CD4-positive, alpha-beta T cell treated with Interleukin-15 for 4 hours (primary cell): ENCODE results near the gene SMIM8.

ENCODE experiments used
- DNase-seq: peaks from one replicate; pipeline ENCODE4 v3.0.0-alpha.2; 2020; ENCODE audit warnings: low spot score

SMIM8 gene

DNA sequence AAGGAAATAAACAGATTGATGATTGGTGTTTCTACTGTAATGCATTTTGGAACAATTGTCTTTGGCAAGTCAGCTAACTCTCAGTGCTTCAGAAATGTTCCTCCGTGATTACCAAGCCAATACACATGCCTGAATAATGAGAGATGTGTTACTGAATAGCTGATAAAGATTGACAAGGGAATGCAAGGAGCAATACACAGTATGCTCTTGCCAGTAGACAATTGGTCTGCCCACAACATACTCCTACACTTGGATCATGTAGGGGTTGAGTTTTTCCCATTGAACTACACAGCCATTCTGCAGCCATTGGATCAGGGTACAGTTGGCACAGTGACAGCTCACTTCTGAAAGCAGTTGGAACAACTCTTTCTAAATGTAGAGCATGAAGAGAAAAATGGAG lies 12.3 kb downstream of the SMIM8 start:
- no peak for DNase-seq

DNA sequence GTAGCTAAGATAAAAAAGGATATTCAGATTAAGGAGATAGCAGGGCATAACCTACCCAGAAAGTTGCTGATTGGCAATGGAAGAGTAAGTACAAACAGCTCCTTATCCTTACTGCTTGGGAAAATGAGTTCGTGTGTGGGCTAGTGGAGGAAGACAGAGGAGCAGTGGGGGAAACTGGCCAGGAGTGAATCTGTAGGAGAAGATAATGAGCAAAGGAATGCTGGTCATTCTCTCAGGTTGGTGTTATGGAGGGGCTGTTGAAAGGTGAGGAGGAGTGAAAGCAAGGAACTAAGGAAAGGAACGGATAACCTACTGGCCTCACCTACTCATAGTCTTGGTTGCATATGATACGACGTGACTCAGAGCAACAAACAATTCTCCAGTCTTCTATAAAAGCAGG lies 14.0 kb downstream of the SMIM8 start:
- DNase-seq: no peak

DNA sequence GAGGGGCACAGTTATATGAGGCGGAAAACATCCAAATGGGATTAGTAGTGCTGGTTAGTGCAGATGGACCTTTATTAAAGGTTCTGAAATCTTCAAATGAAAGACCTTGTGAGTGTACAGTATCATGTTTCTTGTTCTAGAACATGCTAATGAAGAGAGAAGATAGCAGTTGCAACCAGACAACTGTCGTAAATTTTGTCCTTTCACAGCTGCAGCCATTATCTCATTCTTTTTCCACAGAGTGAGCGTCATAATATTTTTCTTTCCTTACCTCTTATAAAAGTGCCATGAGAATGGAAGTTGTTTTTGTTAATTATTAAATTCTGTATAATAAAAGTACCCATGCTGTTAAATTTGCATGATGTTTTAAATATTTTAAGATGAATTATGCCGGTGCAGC lies 17.8 kb downstream of the SMIM8 start:
- no peak for DNase-seq

GRCh38 chr6:87341158-87341557 lies 18.8 kb downstream of the SMIM8 start:
- no peak for DNase-seq

DNA sequence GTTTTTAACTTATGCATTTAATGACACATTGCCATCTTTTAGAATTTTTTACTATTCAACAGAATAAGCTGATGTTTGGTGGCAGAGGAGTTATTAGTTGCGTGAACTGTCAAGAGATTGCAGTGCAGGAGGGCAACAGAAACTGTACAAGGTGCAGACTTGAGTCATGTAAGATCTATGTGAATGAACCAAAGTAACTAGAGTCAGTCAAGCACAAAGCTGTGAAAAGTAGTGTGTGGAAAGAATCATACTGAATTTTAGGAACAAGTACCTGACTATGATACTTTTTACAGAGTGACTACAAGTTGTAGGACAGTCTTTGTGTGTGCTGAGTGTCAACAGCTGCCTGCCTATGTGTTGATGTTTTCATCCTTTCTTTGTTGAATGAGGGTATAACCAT lies 19.5 kb downstream of the SMIM8 start:
- no peak for DNase-seq

DNA sequence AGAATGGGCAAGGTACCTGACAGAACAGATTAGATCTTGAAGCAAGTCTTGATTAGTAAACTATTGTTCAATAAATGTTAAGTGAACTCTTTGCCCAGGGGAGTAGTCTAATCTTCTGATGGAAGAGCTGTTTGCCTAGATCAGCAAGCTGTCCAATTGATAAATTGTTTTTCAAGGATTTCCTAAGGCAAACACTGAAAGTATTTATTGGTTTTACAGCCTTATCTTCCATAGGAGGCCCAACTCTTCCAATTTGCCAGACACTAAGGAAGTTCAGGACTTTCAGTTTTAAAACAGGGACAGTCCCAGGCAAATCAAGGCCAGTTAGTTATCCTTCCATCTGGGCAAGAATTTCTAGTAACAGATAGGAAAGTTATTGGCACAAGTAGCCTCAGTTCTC lies 20.4 kb downstream of the SMIM8 start:
- DNase-seq: no peak

GRCh38 chr6:87344731-87345130 lies 22.3 kb downstream of the SMIM8 start, which contains the start of gene C6orf163:
C6orf163 (plus strand) TSS chr6:87344813; CDS start chr6:87345100, 287 bp downstream.
- DNase-seq: no peak

DNA sequence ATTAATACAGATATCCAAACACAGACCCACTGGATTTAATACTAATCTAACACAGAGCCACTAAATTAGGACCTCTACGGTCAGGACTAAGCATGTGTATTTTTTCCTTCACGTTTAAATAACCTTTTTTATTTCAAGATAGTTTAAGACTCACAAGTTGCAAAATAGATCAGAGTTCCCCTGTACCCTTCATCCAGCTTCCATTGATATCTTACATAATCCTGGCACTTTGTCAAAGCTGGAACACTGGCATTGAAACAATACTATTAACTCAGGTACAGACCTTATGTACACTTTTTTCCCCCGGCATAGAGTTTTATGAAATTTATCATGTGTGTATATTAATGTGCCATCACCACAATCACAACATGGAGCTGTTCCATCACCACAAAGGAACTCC lies 24.3 kb downstream of the SMIM8 start:
- DNase-seq: no peak

DNA sequence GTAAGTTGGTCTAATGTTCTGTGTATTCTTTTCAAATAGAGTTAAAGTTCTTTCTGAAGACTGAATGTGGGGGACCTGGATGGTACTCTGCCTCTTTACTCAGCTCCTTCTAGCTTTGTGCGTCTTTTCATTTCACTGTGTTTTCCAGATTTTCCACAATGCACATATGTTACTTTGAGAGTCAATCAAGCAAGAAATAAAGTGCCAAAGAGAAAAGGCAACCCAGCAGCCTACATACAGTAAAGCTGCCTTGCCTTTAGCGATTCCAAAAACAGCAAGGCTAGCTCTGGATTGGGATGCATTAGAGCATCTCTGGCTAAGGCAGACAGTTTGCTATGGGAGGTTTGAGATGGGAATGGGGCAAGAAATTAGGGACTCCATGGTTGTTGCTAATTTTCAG lies 27.5 kb downstream of the SMIM8 start:
- no peak for DNase-seq

GRCh38 chr6:87350516-87350915 lies 28.1 kb downstream of the SMIM8 start:
- DNase-seq: no peak

- DNase-seq: no peak
These were observed 29.2 kb downstream of the SMIM8 start for GRCh38 chr6:87351583-87351982.

DNA sequence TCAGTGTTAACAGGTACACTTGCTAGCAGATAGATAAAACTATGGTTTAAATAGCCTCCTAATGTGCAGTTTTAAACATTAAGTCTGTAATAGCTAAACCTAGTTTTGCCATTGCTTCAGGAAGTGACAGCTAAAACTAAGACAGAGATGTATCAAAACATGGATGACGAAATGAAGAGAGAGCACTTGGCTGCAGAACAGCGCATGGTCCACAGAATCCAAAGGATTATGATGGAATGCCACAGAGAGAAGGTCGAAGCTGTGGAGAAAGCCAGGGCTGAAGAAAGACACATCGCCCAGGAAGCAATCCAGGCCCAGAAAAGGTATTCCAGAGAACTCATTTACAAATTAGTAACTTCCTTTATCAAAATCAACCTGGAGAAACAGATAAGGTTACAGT lies 33.8 kb downstream of the SMIM8 start:
- no peak for DNase-seq

- no peak for DNase-seq
These were observed 35.2 kb downstream of the SMIM8 start for GRCh38 chr6:87357479-87358196.

GRCh38 chr6:87364602-87365252 lies 42.3 kb downstream of the SMIM8 start:
- DNase-seq: no peak

DNA sequence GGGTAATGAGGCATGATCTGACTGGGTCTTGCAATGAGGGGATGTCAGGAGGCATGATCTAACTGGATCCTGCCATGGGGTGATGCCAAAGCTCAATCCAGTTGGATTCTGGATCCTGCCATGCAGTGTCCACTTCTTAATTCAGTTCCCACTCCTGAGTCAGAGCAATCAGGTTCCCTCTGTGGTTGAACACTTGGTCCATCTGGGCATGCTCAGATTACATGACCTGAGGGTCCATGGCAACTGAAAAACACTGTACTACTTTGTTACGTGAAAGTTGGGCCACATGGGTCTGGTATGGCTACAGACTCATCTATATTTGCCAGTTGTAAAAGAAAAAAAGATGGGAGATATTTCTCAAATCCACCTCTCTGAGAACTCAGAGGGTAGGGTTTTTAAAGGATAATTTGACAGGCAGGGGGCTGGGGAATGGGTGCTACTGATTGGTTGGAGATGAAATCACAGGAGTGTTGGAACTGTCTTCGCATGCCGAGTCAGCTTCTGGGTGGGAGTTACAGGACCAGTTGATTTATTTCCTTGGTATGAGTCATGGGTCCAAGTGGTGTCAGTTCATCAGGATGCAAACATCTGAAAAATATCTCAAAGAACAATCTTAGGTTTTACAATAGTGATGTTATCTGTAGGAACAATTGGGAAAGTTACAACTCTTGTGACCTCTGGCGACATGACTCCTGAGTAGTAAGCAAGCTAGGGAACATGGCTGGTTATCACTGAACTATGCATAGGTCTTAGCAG lies 43.9 kb downstream of the SMIM8 start:
- DNase-seq: no peak

DNA sequence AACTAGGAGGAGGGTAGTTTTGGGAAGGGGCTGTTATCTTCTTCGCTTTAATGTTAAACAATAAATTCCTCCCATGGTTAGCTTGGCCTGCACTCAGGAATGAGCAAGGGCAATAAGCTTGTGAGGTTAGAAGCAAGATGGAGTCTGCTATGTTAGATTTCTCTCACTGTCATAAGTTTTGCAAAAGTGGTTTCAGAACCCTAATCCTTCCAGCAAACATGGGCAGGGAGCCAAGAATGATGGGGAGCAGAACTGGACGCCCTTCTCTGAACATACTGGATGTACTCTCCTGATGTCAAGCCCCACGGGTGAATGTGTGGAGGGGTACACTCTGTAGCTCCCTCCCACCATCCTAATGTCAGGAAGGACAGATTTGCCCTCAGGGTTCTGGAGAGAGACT lies 44.5 kb downstream of the SMIM8 start:
- no peak for DNase-seq

DNA sequence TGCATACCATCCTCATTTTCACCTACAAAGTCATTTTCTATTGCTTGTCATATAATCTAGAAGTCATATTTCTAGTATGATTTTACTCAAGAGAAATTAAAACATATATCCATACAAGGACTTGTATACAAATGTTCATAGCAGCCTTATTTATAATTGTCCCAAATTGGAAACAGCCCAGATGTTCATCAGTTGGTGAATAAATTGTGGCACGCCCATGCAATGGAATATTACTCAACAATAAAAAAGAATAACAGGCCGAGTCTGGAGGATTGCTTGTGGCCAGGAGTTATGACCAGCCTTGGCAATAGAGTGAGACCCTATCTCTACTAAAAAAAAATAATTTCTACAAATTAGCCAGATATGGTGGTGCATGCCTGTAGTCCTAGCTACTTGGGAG lies 51.0 kb downstream of the SMIM8 start:
- no peak for DNase-seq

- no peak for DNase-seq
These were observed 52.9 kb downstream of the SMIM8 start for GRCh38 chr6:87375315-87375714.

DNA sequence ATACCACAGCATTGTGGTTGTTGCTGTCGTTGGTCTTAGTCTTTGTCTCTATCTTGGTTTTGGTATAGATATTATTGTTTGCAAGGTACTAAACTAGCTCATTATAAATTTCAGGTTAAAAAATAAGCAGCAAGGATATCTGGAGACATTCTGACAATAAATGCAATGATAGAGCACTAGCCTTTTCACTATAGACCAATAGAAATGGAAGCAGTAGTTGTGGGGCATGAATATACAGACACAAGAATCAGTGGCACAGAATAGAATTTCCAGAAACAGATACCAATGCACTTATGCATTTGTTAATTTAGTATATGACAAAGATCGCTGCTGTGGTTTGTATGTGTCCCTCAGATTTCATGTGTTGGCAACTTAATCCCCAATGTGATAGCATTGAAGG lies 54.3 kb downstream of the SMIM8 start:
- DNase-seq: no peak

- no peak for DNase-seq
These were observed 56.6 kb downstream of the SMIM8 start for GRCh38 chr6:87378947-87379346.

GRCh38 chr6:87382861-87383260 lies 60.5 kb downstream of the SMIM8 start:
- DNase-seq: no peak

DNA sequence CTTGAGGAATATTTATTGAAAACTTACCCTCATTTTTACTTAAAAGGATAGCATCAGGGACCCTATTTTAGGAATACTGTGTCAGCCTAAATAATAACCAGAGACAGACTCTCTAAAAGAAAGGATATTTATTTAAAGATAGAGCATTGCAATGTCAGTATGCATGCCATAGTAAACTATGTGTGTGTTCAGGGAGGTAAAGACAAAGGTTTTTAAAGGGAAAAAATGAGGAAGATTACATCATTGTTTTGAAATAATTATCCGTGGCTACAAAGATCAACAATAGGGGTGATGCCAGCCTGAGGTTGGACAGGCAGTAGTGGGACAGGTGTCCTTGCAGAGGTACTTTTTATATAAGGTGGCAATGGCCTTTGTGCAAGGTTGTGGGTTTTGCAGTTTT lies 61.6 kb downstream of the SMIM8 start:
- no peak for DNase-seq

DNA sequence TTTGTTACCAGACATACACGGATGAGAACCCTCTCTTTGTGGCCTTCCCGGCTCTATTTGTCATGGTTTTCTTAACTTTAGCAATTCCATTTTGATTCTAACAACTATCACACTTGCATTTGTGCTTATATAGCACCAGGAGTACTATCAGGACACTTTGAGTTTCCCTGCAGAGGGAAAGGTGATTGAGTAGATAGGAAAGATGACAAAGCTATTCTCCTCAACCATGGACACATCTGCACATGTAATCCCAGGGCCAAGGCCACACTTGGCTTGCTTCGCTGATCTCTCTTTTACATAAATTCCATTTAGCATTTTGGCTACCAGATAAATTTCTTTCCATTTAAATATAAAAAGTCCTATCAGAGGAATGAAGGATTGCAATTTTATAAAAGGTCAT lies 62.1 kb downstream of the SMIM8 start:
- no peak for DNase-seq
